Prostate gland (tissue), 2 donors: ENCODE measurements around the gene PRDM16. TPM values are rescaled to one million over a fixed set of nuclear protein-coding genes. Genes with fewer than 3 reads are reported as not detected.

ENCODE experiments used
- DNase-seq: peaks from one replicate; pipeline ENCODE4 v3.0.0-alpha.2; 2019; ENCODE audit warnings: low spot score
- H3K27ac ChIP-seq, 2 donors: fragments of 200-600 bp; sonication (generic); 2 replicates each; pipeline ENCODE4 v1.5.1; 2017 to 2019
- H3K27me3 ChIP-seq: fragments of 200-600 bp; sonication (generic); replicated peaks from 2 replicates; pipeline ENCODE4 v1.5.1; 2019; ENCODE audit not compliant: insufficient read depth
- H3K36me3 ChIP-seq, 2 donors: fragments of 200-600 bp; sonication (generic); 1 replicate in 1 of 2; 2 replicates in 1 of 2; pipeline versions ENCODE4 v1.5.1 to v1.8.1; 2017 to 2019
- H3K4me1 ChIP-seq: fragments of 200-600 bp; sonication (generic); replicated peaks from 2 replicates; pipeline ENCODE4 v1.5.1; 2019
- H3K4me3 ChIP-seq, 2 donors: fragments of 200-600 bp; sonication (generic); 2 replicates each; pipeline ENCODE4 v1.5.1; 2017 to 2019
- H3K9me3 ChIP-seq: fragments of 200-600 bp; sonication (generic); 2 replicates; pipeline ENCODE4 v1.5.1; 2017
- CTCF ChIP-seq, 4 experiments: fragments of 200-600 bp in 2 of 4; fragments of 450-650 bp in 2 of 4; sonication (generic) in 2 of 4; IDR thresholded peaks; 1 replicate in 3 of 4; 2 replicates in 1 of 4; pipeline ENCODE4 v1.5.1; 2016 to 2019; ENCODE audit warnings: antibody characterized with exemption in 4 of 4, mild to moderate bottlenecking in 2 of 4, moderate library complexity in 2 of 4
- POLR2A ChIP-seq: fragments of 450-650 bp; IDR thresholded peaks from one replicate; pipeline ENCODE4 v1.6.1; 2016; ENCODE audit warnings: antibody characterized with exemption, mild to moderate bottlenecking
- POLR2AphosphoS5 ChIP-seq: sonication (generic); formaldehyde crosslinking; IDR thresholded peaks from one replicate; pipeline ENCODE4 v1.6.1; 2017; ENCODE audit warnings: antibody characterized with exemption
- WGBS: methylation state at CpG from one replicate; pipeline ENCODE4 v1.1.5; 2018; 5-methylcytosine and 5-hydroxymethylcytosine counted together
- intact Hi-C: fragments of 100-400 bp; cut with DNase I; formaldehyde crosslinking; loops from one replicate; pipeline ENCODE4 v1.14.2; 2022
- total RNA-seq, 2 donors: library from RNA; depleted of rRNA; stranded (reverse); fragments of >200 nt; gene quantifications; one replicate each; pipeline ENCODE4 v1.1.0, GENCODE V29; 2016

The PRDM16 gene
- total RNA-seq, 2 donors from 2014 or later: 0.23 to 6.5 TPM

GRCh38 chr1:3067671-3068563 lies 1.1 kb upstream of the PRDM16 start:
- Histone ChIP-seq H3K27ac (no peak overlapping the region), H3K4me3 (peak overlapping the region; percentile 7 to 27), H3K36me3 (no peaks in the 10 kb centered on the region), H3K27me3 (peaks cover 58% of the 10 kb centered on the region), H3K4me1 (peaks cover 21% of the 10 kb centered on the region), H3K9me3 (no peaks in the 10 kb centered on the region)
- no peak for DNase-seq
- intact Hi-C loops: loop anchor here (2.0 to 5.0 kb wide), 2 partner anchors 214 to 341 kb away; no protein-coding TSS in a partner anchor
- TF ChIP-seq POLR2A (no peak), POLR2AphosphoS5 (no peak)
- 2% methylated on average over 81 of the region's 97 CpGs for WGBS

GRCh38 chr1:3069491-3070308 lies 697 bp downstream of the PRDM16 start:
- Histone ChIP-seq H3K27ac (peak overlapping the region; percentile 26 to 52), H3K27me3 (peaks cover 51% of the 10 kb centered on the region), H3K4me1 (peaks cover 12% of the 10 kb centered on the region), H3K9me3 (no peaks in the 10 kb centered on the region), H3K36me3 (no peaks in the 10 kb centered on the region), H3K4me3 (peak overlapping the region; percentile 61 to 69)
- peak; percentile 49 for DNase-seq
- intact Hi-C loops: loop anchor here (5.0 to 10.0 kb wide), 2 partner anchors 155 to 213 kb away; no protein-coding TSS in a partner anchor
- WGBS: under 1% methylated on average over 47 of the region's 91 CpGs
- peak in 3 of 4 experiments; percentile 14 to 47 (median 42) for TF ChIP-seq CTCF (IDR thresholded peaks at IDR 0.05)
- no peak for TF ChIP-seq POLR2A

GRCh38 chr1:3070309-3070643 lies 1.3 kb downstream of the PRDM16 start:
- intact Hi-C loops: loop anchor here (10.0 kb wide), 1 partner anchor 155 kb away; no protein-coding TSS in a partner anchor
- H3K4me3 ChIP-seq: peak overlapping the region; percentile 61 to 69
- H3K27ac ChIP-seq: no peak overlapping the region
- WGBS: 0% methylated on average over 5 of the region's 57 CpGs
- no peaks in the 10 kb centered on the region for H3K9me3 ChIP-seq
- DNase-seq: no peak
- H3K36me3 ChIP-seq: no peaks in the 10 kb centered on the region
- TF ChIP-seq POLR2A (no peak), POLR2AphosphoS5 (no peak), CTCF (IDR thresholded peaks at IDR 0.05) (no peak)
- H3K27me3 ChIP-seq: peaks cover 45% of the 10 kb centered on the region
- peaks cover 12% of the 10 kb centered on the region for H3K4me1 ChIP-seq

GRCh38 chr1:3070644-3071564 lies 1.9 kb downstream of the PRDM16 start:
- WGBS: 53% methylated on average over 65 of the region's 97 CpGs
- intact Hi-C loops: loop anchor here (10.0 kb wide), 1 partner anchor 154 kb away; no protein-coding TSS in a partner anchor
- Histone ChIP-seq H3K4me1 (peaks cover 12% of the 10 kb centered on the region), H3K4me3 (peak overlapping the region; percentile 61 to 69), H3K36me3 (no peaks in the 10 kb centered on the region), H3K27me3 (peaks cover 43% of the 10 kb centered on the region), H3K9me3 (no peaks in the 10 kb centered on the region), H3K27ac (no peak overlapping the region)
- no peak for DNase-seq
- no peak for TF ChIP-seq POLR2AphosphoS5
- no peak for TF ChIP-seq POLR2A
- TF ChIP-seq CTCF (IDR thresholded peaks at IDR 0.05): no peak
